ENCODE measurements around the gene C1orf198.
A peak's percentile ranks its signal among the peaks of the same experiment; 100 is the strongest.

The C1orf198 gene

GRCh38 chr1:230864441-230864840 is 3.9 kb downstream of the C1orf198 start:
- TF ChIP-seq MAX (IDR thresholded peaks at IDR 0.05; ENCODE audit: low read depth, low read length) (no peak), POLR2A (IDR thresholded peaks at IDR 0.05; ENCODE audit: extremely low read depth, insufficient read length) (no peak), MYC (IDR thresholded peaks at IDR 0.05; ENCODE audit: low read depth, low read length) (no peak)
- TF ChIP-seq, protein P1, sequence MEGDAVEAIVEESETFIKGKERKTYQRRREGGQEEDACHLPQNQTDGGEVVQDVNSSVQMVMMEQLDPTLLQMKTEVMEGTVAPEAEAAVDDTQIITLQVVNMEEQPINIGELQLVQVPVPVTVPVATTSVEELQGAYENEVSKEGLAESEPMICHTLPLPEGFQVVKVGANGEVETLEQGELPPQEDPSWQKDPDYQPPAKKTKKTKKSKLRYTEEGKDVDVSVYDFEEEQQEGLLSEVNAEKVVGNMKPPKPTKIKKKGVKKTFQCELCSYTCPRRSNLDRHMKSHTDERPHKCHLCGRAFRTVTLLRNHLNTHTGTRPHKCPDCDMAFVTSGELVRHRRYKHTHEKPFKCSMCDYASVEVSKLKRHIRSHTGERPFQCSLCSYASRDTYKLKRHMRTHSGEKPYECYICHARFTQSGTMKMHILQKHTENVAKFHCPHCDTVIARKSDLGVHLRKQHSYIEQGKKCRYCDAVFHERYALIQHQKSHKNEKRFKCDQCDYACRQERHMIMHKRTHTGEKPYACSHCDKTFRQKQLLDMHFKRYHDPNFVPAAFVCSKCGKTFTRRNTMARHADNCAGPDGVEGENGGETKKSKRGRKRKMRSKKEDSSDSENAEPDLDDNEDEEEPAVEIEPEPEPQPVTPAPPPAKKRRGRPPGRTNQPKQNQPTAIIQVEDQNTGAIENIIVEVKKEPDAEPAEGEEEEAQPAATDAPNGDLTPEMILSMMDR (IDR thresholded peaks at IDR 0.05; ENCODE audit: low read depth, low read length): no peak
- no peak overlapping the region for H3K4me3 ChIP-seq (ENCODE audit: low read depth, low read length)
- DNase-seq (ENCODE audit: low read depth): no peak

DNA sequence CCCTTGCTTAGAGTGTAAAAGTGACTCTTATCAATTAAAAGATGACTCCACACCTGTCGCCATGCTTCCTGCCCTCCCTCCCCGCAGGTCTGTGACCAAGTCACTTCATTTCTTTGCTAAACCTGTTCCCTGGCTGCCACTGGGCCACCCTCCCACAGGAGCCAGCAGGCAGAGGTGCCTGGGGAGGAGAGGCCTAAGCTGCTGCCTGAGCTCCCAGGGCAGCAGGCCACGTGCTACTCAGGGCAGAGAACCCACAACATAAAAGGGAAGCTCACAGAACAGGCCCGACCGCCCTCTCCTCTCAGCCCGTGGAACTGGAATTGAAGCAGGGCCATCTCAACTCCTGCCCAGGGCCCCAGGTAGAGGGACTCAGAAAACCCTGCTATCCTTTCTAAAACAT is 4.9 kb downstream of the C1orf198 start:
- DNase-seq (ENCODE audit: low read depth): peak; percentile 39
- no peak overlapping the region for H3K4me3 ChIP-seq (ENCODE audit: low read depth, low read length)

DNA sequence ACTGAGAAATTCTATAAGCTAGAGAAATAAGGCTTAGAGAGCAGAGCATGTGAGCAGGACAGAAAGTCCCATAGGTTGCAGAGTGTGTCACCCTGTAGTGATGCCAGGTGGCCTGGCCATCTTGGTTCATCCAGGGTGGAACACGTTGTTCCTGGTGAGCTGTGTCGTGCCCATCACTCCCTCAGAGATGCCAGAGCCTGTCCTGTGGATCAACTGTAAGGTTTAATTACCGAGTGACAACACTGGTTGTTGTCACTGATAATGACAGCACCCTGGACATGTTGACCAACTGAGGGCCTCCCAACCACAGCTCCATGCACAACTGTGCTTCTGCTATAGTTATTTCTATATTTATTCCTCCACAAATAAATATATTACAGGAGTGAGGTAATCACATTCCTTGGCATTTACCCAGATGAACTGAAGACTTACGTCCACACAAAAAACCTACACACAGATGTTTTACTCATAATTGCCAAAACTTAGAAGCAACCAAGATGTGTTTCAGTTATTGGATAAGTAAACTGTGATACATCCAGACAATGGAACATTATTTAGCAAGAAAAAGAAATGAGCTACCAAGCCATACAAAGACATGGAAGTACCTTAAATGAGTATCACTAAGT is 6.2 kb downstream of the C1orf198 start:
- no peak for DNase-seq (ENCODE audit: low read depth)
- H3K4me3 ChIP-seq (ENCODE audit: low read depth, low read length): no peak overlapping the region
- no peak for TF ChIP-seq POLR2A (IDR thresholded peaks at IDR 0.05; ENCODE audit: extremely low read depth, insufficient read length)
- no peak for TF ChIP-seq MYC (IDR thresholded peaks at IDR 0.05; ENCODE audit: low read depth, low read length)
- TF ChIP-seq, protein P1 (IDR thresholded peaks at IDR 0.05; ENCODE audit: low read depth, low read length): no peak
- TF ChIP-seq MAX (IDR thresholded peaks at IDR 0.05; ENCODE audit: low read depth, low read length): no peak

More for the DNA sequence above, 4.9 kb downstream of the C1orf198 start:
- TF ChIP-seq MYC (IDR thresholded peaks at IDR 0.05; ENCODE audit: low read depth, low read length) (no peak; the same call in 1 of the 2 replicates), MAX (IDR thresholded peaks at IDR 0.05; ENCODE audit: low read depth, low read length) (peak; percentile 80)
- TF ChIP-seq, protein P1 (IDR thresholded peaks at IDR 0.05; ENCODE audit: low read depth, low read length): no peak

GRCh38 chr1:230861489-230861888 is 6.8 kb downstream of the C1orf198 start:
- DNase-seq (ENCODE audit: low read depth): no peak
- H3K4me3 ChIP-seq (ENCODE audit: low read depth, low read length): no peak overlapping the region
- no peak for TF ChIP-seq MYC (IDR thresholded peaks at IDR 0.05; ENCODE audit: low read depth, low read length)
- no peak for TF ChIP-seq POLR2A (IDR thresholded peaks at IDR 0.05; ENCODE audit: extremely low read depth, insufficient read length)
- TF ChIP-seq, protein P1 (IDR thresholded peaks at IDR 0.05; ENCODE audit: low read depth, low read length): no peak
- TF ChIP-seq MAX (IDR thresholded peaks at IDR 0.05; ENCODE audit: low read depth, low read length): no peak

DNA sequence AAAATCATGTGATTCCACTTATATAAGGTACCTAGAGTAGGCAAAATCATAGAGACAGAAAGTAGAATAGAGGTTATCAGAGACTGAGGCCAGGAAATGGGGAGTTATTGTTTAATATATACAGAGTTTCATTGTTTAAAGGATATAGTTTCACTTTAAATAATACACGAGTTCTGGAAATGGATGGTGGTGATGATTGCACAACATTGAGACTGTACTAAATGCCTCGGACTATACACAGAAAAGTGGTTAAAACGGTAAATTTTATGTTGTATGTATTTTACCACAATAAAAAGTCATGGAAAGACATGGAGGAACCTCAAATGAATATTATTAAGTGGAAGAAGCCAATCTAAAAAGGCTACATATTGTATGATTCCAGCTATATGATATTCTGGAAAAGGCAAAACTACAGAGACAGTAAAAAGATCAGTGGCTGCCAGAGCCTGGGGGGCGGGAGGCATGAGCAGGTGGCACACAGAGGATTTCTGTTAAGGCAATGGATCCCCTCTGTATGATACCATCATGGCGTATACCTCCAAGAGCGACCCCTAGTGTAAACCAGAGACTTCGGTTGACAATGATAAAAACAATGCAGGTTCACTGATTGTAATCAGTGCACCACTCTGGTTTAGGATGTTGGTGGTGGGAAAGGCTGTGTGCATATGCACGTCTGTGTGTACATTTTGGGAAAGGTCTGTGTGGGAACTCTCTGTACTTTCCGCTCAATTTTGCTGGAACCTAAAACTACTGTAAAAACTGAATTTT is 7.5 kb downstream of the C1orf198 start:
- no peak for TF ChIP-seq MYC (IDR thresholded peaks at IDR 0.05; ENCODE audit: low read depth, low read length)
- TF ChIP-seq POLR2A (IDR thresholded peaks at IDR 0.05; ENCODE audit: extremely low read depth, insufficient read length): no peak
- TF ChIP-seq MAX (IDR thresholded peaks at IDR 0.05; ENCODE audit: low read depth, low read length): no peak
- TF ChIP-seq, protein P1 (IDR thresholded peaks at IDR 0.05; ENCODE audit: low read depth, low read length): no peak
- no peak for DNase-seq (ENCODE audit: low read depth)
- H3K4me3 ChIP-seq (ENCODE audit: low read depth, low read length): no peak overlapping the region

All from NB4 (cell line).